Chondrocyte (in vitro differentiated cells): Measurements from ENCODE around the gene TSPAN11. TPM values are rescaled to one million over a fixed set of nuclear protein-coding genes. Genes with fewer than 3 reads are reported as not detected.

Experiments
- DNase-seq: peaks from one replicate; pipeline ENCODE4 v3.0.0; 2021; ENCODE audit warnings: mixed read lengths, low spot score
- H3K27ac Mint-ChIP-seq: one replicate; pipeline ENCODE4 v1.8.0; 2021; ENCODE audit warnings: mild to moderate bottlenecking, moderate library complexity, mixed read lengths; ENCODE audit not compliant: unreplicated experiment
- H3K27me3 Mint-ChIP-seq: 2 replicates; pipeline ENCODE4 v1.8.0; 2021; ENCODE audit warnings: low read depth, mixed read lengths
- H3K36me3 Mint-ChIP-seq: 2 replicates; pipeline ENCODE4 v1.8.0; 2021; ENCODE audit warnings: low read depth, mixed read lengths
- H3K4me1 Mint-ChIP-seq: 2 replicates; pipeline ENCODE4 v1.8.0; 2021; ENCODE audit warnings: low read depth, mild to moderate bottlenecking, mixed read lengths
- H3K4me3 Mint-ChIP-seq: one replicate; pipeline ENCODE4 v1.8.0; 2021; ENCODE audit warnings: mild to moderate bottlenecking, moderate library complexity, mixed read lengths; ENCODE audit not compliant: unreplicated experiment
- H3K9me3 Mint-ChIP-seq: 2 replicates; pipeline ENCODE4 v1.8.0; 2021; ENCODE audit warnings: low read depth, mixed read lengths
- CTCF ChIP-seq: fragments of 200-600 bp; sonication (generic); IDR thresholded peaks from 2 replicates; pipeline ENCODE4 v1.5.0; 2021; ENCODE audit warnings: antibody characterized with exemption, mild to moderate bottlenecking, moderate library complexity
- total RNA-seq: library from RNA; stranded (reverse); gene quantifications from 3 replicates; pipeline ENCODE4 v1.2.1, GENCODE V29; 2021

Gene TSPAN11
- total RNA-seq, 1 donor from 2014 or later, result 0.95 TPM

- Mint-ChIP-seq H3K27me3 (peaks cover 52% of the 10 kb centered on the region), H3K9me3 (no peaks in the 10 kb centered on the region), H3K4me1 (peaks cover 6% of the 10 kb centered on the region), H3K27ac (no peak overlapping the region), H3K36me3 (no peaks in the 10 kb centered on the region), H3K4me3 (no peak overlapping the region)
- no peak for DNase-seq
- no peak for TF ChIP-seq CTCF
Measured at GRCh38 chr12:30973830-30974229, 47.3 kb downstream of the TSPAN11 start.

- Mint-ChIP-seq H3K9me3 (no peaks in the 10 kb centered on the region), H3K36me3 (no peaks in the 10 kb centered on the region), H3K4me3 (no peak overlapping the region), H3K27ac (no peak overlapping the region), H3K27me3 (peaks cover 45% of the 10 kb centered on the region), H3K4me1 (peaks cover 9% of the 10 kb centered on the region)
- peak; percentile 85 for DNase-seq
- TF ChIP-seq CTCF, result no peak
Measured at GRCh38 chr12:30974746-30975500, 48.4 kb downstream of the TSPAN11 start.

- Mint-ChIP-seq H3K27ac (no peak overlapping the region), H3K36me3 (no peaks in the 10 kb centered on the region), H3K27me3 (peaks cover 38% of the 10 kb centered on the region), H3K9me3 (no peaks in the 10 kb centered on the region), H3K4me3 (no peak overlapping the region), H3K4me1 (peaks cover 8% of the 10 kb centered on the region)
- TF ChIP-seq CTCF, result no peak
- DNase-seq, result no peak
Measured at GRCh38 chr12:30975581-30975980, 49.0 kb downstream of the TSPAN11 start.

- Mint-ChIP-seq H3K4me1 (peaks cover 3% of the 10 kb centered on the region), H3K4me3 (no peak overlapping the region), H3K9me3 (no peaks in the 10 kb centered on the region), H3K36me3 (no peaks in the 10 kb centered on the region), H3K27ac (no peak overlapping the region), H3K27me3 (peaks cover 36% of the 10 kb centered on the region)
- TF ChIP-seq CTCF, result no peak
- no peak for DNase-seq
Measured at GRCh38 chr12:30976206-30976605, 49.7 kb downstream of the TSPAN11 start.

- no peak overlapping the region for H3K4me3 Mint-ChIP-seq
Measured at GRCh38 chr12:30977124-30977523, 50.6 kb downstream of the TSPAN11 start.

More at GRCh38 chr12:30977124-30977523, 50.6 kb downstream of the TSPAN11 start:
- Mint-ChIP-seq H3K27me3 (peaks cover 32% of the 10 kb centered on the region), H3K9me3 (no peaks in the 10 kb centered on the region), H3K36me3 (no peaks in the 10 kb centered on the region), H3K4me1 (peaks cover 3% of the 10 kb centered on the region), H3K27ac (no peak overlapping the region)
- peak; percentile 63 for DNase-seq
- TF ChIP-seq CTCF, result no peak
